Adrenal gland (tissue), 12 donors: ENCODE data around the gene ZBTB7C. TPM values are rescaled to one million over a fixed set of nuclear protein-coding genes. Genes with fewer than 3 reads are reported as not detected.
A peak's percentile ranks its signal among the peaks of the same experiment; 100 is the strongest.

Source experiments
- DNase-seq, 7 donors: peaks; one replicate each; pipeline ENCODE4 v3.0.0-alpha.2; 2019 to 2020
- H3K27ac ChIP-seq, 5 donors: fragments of 200-600 bp; sonication (generic) in 4 of 5; 1 replicate in 3 of 5; 2 replicates in 2 of 5; pipeline versions ENCODE4 v1.5.1 to v1.8.0; 2016 to 2020; ENCODE audit warnings: mild to moderate bottlenecking in 1 of 5
- H3K27me3 ChIP-seq: fragments of 200-600 bp; 2 replicates; pipeline ENCODE4 v1.8.0; 2021
- H3K36me3 ChIP-seq, 2 donors: fragments of 200-600 bp; replicated peaks in 1 of 2; 1 replicate in 1 of 2; 2 replicates in 1 of 2; pipeline versions ENCODE4 v1.5.1 to v1.8.0; 2018 to 2022
- H3K4me1 ChIP-seq, 2 donors: fragments of 200-600 bp; replicated peaks in 1 of 2; 1 replicate in 1 of 2; 2 replicates in 1 of 2; pipeline versions ENCODE4 v1.5.1 to v1.8.0; 2018 to 2021
- H3K4me3 ChIP-seq, 4 donors: fragments of 200-600 bp; sonication (generic) in 3 of 4; one replicate each; pipeline ENCODE4 v1.5.1; 2016 to 2018
- H3K9me3 ChIP-seq, 3 donors: fragments of 200-600 bp; sonication (generic) in 1 of 3; replicated peaks in 1 of 3; 1 replicate in 2 of 3; 2 replicates in 1 of 3; pipeline versions ENCODE4 v1.5.1 to v1.8.0; 2016 to 2021
- POLR2A ChIP-seq, 2 donors: fragments of 450-650 bp; IDR thresholded peaks; one replicate each; pipeline ENCODE4 v1.6.1; 2017; ENCODE audit warnings: antibody characterized with exemption in 2 of 2, mild to moderate bottlenecking in 2 of 2, moderate library complexity in 1 of 2
- WGBS, 4 donors: extraction: QIAGEN DNeasy Blood & Tissue Kit in 2 of 4; methylation state at CpG; one replicate each; pipeline versions ENCODE4 v1.1.5 to v1.1.7; 2013 to 2017; 5-methylcytosine and 5-hydroxymethylcytosine counted together
- intact Hi-C, 2 donors: fragments of 100-400 bp; cut with DNase I; formaldehyde crosslinking; loops; one replicate each; pipeline versions ENCODE4 v1.14.1 to v1.15.0; 2022 to 2023
- polyA plus RNA-seq, 3 donors: library from polyadenylated mRNA; stranded (reverse); fragments of 200-250 nt in 2 of 3; fragments of 350-450 nt in 1 of 3; fragmentation: Illumina TruSeq in 1 of 3; extraction: RNeasy Lipid Tissue Mini Kit (QIAGEN cat#74804) in 1 of 3; gene quantifications; one replicate each; pipeline ENCODE4 v1.2.3, GENCODE V29; 2013 to 2014
- total RNA-seq, 9 donors: library from RNA; depleted of rRNA in 4 of 9; stranded (reverse); fragments of >200 nt in 4 of 9; fragments of 120-200 nt in 1 of 9; fragmentation: NEBNext Ultra II Directional in 1 of 9; extraction: Animal tissue kit (Norgen Biotek cat#: 25700) in 1 of 9; gene quantifications; one replicate each; pipeline versions ENCODE4 v1.1.0 to v1.2.4, GENCODE V29; 2013 to 2023
- TF ChIP-seq, protein P1 (sequence below), 6 experiments: fragments of 450-650 bp in 4 of 6; fragments of 200-600 bp in 2 of 6; sonication (generic) in 1 of 6; IDR thresholded peaks; 1 replicate in 5 of 6; 2 replicates in 1 of 6; pipeline versions ENCODE4 v1.5.1 to v1.8.0; 2016 to 2021; ENCODE audit warnings: antibody characterized with exemption in 6 of 6, mild to moderate bottlenecking in 2 of 6, moderate library complexity in 1 of 6
- donor health status: healthy with polysubstance abuse.
- donor health status: Bipolar disorder and iron deficiency.
- donor health status: DM: yes; HTN: yes; CAD: no.
- donor health status: DM: no; HTN: no; CAD: no.
- donor health status: DM: no; HTN: no; CAD: no.
- donor health status: DM: yes; HTN: yes; CAD: no.

ZBTB7C gene
- total and polyA plus RNA-seq, 12 donors = 5.2 to 42.8 (median 26.8) TPM

DNA sequence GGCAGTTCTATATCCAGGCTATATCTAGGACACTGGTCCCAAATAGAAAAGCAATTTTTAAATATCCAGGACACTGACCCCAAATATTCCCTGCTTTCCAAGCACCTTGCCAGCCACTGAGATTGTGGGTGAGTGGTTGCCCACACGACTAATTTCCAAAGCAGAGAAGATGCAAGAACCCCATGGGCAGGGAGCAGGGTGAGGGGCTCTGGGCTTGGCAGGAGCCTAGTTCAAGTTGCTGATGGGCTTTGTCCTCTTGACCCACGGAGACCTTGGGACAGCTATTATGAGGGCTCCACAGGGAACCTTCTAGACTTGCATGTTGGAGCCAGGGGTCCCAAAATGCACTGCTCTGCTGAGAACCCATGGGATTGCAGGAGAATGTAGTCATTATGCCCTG, 332.7 kb downstream of the ZBTB7C start:
- Histone ChIP-seq H3K9me3 (no peaks in the 10 kb centered on the region), H3K36me3 (no peaks in the 10 kb centered on the region), H3K27me3 (no peaks in the 10 kb centered on the region), H3K27ac (no peak overlapping the region), H3K4me3 (no peak overlapping the region), H3K4me1 (peaks cover 26 to 34% of the 10 kb centered on the region in 2 donors)
- TF ChIP-seq, protein P1, sequence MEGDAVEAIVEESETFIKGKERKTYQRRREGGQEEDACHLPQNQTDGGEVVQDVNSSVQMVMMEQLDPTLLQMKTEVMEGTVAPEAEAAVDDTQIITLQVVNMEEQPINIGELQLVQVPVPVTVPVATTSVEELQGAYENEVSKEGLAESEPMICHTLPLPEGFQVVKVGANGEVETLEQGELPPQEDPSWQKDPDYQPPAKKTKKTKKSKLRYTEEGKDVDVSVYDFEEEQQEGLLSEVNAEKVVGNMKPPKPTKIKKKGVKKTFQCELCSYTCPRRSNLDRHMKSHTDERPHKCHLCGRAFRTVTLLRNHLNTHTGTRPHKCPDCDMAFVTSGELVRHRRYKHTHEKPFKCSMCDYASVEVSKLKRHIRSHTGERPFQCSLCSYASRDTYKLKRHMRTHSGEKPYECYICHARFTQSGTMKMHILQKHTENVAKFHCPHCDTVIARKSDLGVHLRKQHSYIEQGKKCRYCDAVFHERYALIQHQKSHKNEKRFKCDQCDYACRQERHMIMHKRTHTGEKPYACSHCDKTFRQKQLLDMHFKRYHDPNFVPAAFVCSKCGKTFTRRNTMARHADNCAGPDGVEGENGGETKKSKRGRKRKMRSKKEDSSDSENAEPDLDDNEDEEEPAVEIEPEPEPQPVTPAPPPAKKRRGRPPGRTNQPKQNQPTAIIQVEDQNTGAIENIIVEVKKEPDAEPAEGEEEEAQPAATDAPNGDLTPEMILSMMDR (IDR thresholded peaks at IDR 0.05) = no peak
- TF ChIP-seq POLR2A (IDR thresholded peaks at IDR 0.05) = no peak
- WGBS, 4 donors = 66 to 94% (median 83%) methylated on average over 2 of the region's 2 CpGs
- intact Hi-C loops = no loop called here
- no peak for DNase-seq

DNA sequence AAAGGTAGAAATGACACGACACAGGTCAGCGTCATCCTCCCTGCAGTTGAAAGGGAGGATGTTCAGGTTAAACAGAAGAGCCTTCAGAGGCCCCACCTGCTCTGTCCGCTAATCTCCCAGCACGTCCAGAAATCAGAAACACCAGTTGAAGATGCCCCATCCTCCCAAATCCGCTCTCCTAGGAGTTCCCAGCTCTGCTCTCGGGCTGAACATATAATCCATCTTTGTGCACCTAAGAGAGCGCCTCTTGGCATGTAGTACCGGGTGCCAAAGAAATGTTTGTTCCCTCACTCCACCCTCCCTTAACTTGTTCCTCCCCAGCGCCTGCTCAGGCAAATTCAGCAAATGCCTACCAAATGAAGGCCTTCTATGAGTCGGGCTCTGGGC, 333.5 kb downstream of the ZBTB7C start:
- H3K9me3 ChIP-seq = no peaks in the 10 kb centered on the region
- H3K27ac ChIP-seq = no peak overlapping the region
- no peaks in the 10 kb centered on the region for H3K36me3 ChIP-seq
- TF ChIP-seq, protein P1 (IDR thresholded peaks at IDR 0.05) = no peak
- no peak for TF ChIP-seq POLR2A (IDR thresholded peaks at IDR 0.05)
- H3K4me3 ChIP-seq = no peak overlapping the region
- no peaks in the 10 kb centered on the region for H3K27me3 ChIP-seq
- DNase-seq = no peak
- WGBS, 4 donors = 88 to 97% (median 93%) methylated on average over 10 of the region's 10 CpGs
- intact Hi-C loops = no loop called here
- peaks cover 26 to 32% of the 10 kb centered on the region in 2 donors for H3K4me1 ChIP-seq

DNA sequence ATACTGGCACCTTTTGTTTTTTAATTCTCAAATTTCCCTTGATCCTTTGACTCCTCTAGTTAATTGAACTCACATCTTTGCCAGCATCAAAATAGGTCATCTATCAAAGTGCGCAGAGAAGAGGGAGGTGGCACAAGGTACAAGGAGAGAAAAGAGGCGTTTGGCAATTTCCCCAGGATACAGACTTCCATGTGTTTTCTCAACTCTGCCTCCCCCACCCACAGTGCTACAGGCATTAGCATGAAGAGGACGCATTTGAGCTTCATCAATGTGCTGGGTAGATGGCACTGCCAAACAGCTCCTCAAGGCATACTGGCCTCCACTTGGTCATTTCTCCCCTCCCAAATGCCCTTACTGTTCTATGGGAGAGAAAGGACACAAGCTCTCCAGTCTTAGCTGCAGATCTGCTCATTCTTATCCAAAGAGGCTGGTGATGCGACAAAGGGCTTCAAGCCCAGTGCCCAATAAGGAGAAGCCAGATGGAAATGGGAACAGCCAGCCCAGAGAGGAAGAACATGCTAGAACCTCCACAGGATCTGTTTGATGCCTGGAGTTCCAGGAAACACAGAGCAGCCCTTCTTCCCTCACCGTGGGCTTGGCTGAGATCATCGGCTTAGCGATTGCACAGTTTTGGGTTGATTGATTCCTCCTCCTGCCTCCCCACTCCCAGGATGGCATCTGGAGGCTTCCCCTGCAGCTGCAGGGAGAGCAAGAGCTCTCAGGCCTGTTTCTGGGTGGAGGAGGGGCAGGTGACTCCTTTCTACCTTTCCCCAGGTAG, 334.1 kb downstream of the ZBTB7C start:
- Histone ChIP-seq H3K4me1 (peaks cover 24 to 27% of the 10 kb centered on the region in 2 donors), H3K27me3 (no peaks in the 10 kb centered on the region), H3K27ac (peak overlapping the region in 2 of 5 donors; percentile 31 to 69), H3K36me3 (no peaks in the 10 kb centered on the region), H3K4me3 (no peak overlapping the region), H3K9me3 (no peaks in the 10 kb centered on the region)
- no peak for TF ChIP-seq POLR2A (IDR thresholded peaks at IDR 0.05)
- TF ChIP-seq, protein P1 (IDR thresholded peaks at IDR 0.05) = no peak
- intact Hi-C loops = no loop called here
- 76 to 85% (median 83%) methylated on average over 7 of the region's 7 CpGs for WGBS, 4 donors
- peak in 1 of 7 donors; percentile 21 for DNase-seq

DNA sequence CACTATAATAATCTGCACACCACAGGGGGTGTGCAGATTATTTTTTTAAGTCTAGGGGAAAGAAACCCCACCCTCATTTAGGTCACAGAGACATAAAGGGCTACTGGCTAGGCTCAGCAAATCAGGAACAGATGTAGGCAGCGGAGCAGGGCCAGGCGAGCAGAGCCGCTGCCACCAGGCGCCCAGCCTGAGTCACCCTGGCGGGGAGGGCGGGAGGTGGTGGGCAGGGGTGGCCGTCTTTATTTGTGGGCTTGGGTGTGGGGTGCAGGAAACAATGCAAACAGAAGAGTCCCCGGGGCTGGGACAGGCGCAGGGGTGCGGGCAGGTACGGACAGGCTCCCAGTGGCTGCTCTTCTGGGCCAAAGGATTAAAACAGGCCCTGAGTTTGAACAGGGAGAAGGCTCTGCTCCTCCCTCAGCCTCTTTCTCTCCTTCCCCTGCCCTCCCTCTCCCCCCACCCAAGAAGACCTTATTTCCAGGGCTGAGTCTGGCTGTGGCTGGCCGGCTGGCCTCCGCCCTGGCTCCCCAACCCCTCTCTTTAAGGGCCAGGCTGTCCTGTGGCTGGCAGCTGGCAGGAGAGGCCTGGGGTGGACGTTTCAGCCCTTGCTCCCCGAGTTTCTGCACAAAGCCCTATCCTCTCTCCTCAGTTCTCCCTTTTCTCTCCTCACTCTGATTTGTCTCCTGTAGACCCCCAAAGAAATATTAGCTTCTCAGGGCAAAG, 335.8 kb downstream of the ZBTB7C start:
- H3K36me3 ChIP-seq = no peaks in the 10 kb centered on the region
- TF ChIP-seq, protein P1 (IDR thresholded peaks at IDR 0.05) = no peak
- no peak for TF ChIP-seq POLR2A (IDR thresholded peaks at IDR 0.05)
- intact Hi-C loops = no loop called here
- no peaks in the 10 kb centered on the region for H3K9me3 ChIP-seq
- DNase-seq = peak; percentile 52 to 78 (median 64)
- peaks cover 24 to 27% of the 10 kb centered on the region in 2 donors for H3K4me1 ChIP-seq
- peak overlapping the region in 4 of 5 donors; percentile 71 to 87 (median 72) for H3K27ac ChIP-seq
- H3K27me3 ChIP-seq = no peaks in the 10 kb centered on the region
- 38 to 61% (median 53%) methylated on average over 10 to 15 of the region's 15 CpGs for WGBS, 4 donors
- H3K4me3 ChIP-seq = no peak overlapping the region
